NOMO-1 (cell line): ENCODE data around the gene LRTM1.
A peak's percentile ranks its signal among the peaks of the same experiment; 100 is the strongest.

Source experiments
- DNase-seq, 2 experiments: peaks; one replicate each; lab custom pipeline; 2025; ENCODE audit not compliant: unreplicated experiment in 2 of 2; lab: John Stamatoyannopoulos, UW

LRTM1 gene

GRCh38 chr3:54928046-54928770, at the start of gene LRTM1:
Gene LRTM1 (minus strand): TSS chr3:54928059. CDS start chr3:54927911, 148 bp downstream.
- no peak for DNase-seq

- DNase-seq, result no peak
Observed at GRCh38 chr3:54977439-54977838, 49.6 kb upstream of the LRTM1 start.

GRCh38 chr3:54970895-54971294, 43.0 kb upstream of the LRTM1 start:
- DNase-seq, result no peak

- DNase-seq, result no peak
Observed at GRCh38 chr3:54969652-54970051, 41.8 kb upstream of the LRTM1 start.

GRCh38 chr3:54968546-54969172, 40.8 kb upstream of the LRTM1 start:
- no peak for DNase-seq

- peak; percentile 55 to 94 for DNase-seq
Observed at GRCh38 chr3:54967731-54968161, 39.9 kb upstream of the LRTM1 start.

GRCh38 chr3:54966979-54967378, 39.1 kb upstream of the LRTM1 start:
- DNase-seq, result no peak

- no peak for DNase-seq
Observed at GRCh38 chr3:54965746-54966145, 37.9 kb upstream of the LRTM1 start.

- DNase-seq, result no peak
Observed at GRCh38 chr3:54964081-54964480, 36.2 kb upstream of the LRTM1 start.

GRCh38 chr3:54963641-54964040, 35.8 kb upstream of the LRTM1 start:
- DNase-seq, result peak; percentile 24 to 60

GRCh38 chr3:54962200-54962599, 34.3 kb upstream of the LRTM1 start:
- no peak for DNase-seq

GRCh38 chr3:54960701-54961100, 32.8 kb upstream of the LRTM1 start:
- no peak for DNase-seq

- no peak for DNase-seq
Observed at GRCh38 chr3:54960082-54960481, 32.2 kb upstream of the LRTM1 start.

GRCh38 chr3:54957711-54958110, 29.9 kb upstream of the LRTM1 start:
- no peak for DNase-seq

- no peak for DNase-seq
Observed at GRCh38 chr3:54955941-54956340, 28.1 kb upstream of the LRTM1 start.

- DNase-seq, result no peak
Observed at GRCh38 chr3:54955496-54955895, 27.6 kb upstream of the LRTM1 start.

- DNase-seq, result no peak
Observed at GRCh38 chr3:54954521-54954920, 26.7 kb upstream of the LRTM1 start.

GRCh38 chr3:54954022-54954421, 26.2 kb upstream of the LRTM1 start:
- DNase-seq, result no peak

- DNase-seq, result peak; percentile 28 to 56
Observed at GRCh38 chr3:54951405-54951804, 23.5 kb upstream of the LRTM1 start.

GRCh38 chr3:54950391-54951003, 22.6 kb upstream of the LRTM1 start:
- DNase-seq, result no peak

GRCh38 chr3:54949491-54950044, 21.7 kb upstream of the LRTM1 start:
- DNase-seq, result no peak
